GM19023 (cell line): ENCODE measurements around the gene APRT.
A peak's percentile ranks its signal among the peaks of the same experiment; 100 is the strongest.
"Not testable (repeated sequence)": the region's sequence is repeated elsewhere in the genome, so short reads cannot be mapped to it uniquely, and the experiment has no call there.

ENCODE experiments used
- ATAC-seq: cut with Tn5 transposase; IDR thresholded peaks from one replicate; pipeline ENCODE4 v1.9.1; 2021; ENCODE audit warnings: mild to moderate bottlenecking, moderate library complexity; ENCODE audit not compliant: unreplicated experiment

APRT gene

DNA sequence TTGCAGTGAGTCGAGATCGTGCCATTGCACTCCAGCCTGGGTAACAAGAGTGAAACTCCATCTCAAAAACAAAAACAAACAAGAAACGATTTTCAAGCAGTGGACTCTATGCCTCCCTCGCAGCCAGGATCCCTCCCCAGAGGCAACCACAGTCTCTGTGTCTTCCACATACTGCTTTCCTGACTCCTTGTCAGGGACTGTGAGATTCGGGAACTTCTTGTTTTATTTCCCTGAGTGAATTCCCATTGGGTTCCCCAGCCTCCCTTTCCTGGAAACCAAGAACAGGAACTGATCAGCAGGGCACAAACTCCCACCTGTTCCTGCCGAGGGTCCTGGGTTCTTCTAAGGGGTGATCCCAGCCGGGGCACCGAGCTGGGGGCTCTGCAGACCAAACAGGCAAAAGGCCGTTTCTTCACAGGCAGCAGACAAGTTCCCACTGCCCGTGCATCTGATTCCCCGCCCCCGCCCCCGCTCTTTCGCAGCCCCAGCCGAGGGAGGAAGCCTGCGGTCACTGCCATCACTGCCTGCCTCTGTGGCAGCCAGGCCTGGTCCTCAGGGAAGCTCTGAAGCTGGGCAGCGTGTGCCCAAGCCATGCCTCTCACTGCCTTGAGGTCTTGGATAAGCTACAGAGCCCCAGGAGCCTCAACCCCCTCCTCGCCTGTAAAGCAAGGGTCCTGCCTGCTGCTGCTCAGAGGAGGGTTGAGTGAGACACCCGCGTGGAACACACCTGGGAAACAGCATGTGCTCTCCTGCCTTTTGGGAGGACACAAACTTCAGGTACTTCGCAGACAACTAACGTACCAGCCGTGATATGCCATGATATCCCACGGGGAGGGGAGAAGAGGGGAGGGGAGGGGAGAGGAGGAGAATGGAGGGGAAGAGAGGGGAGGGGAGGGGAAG lies 21.2 kb downstream of the APRT start:
- no peak for ATAC-seq

DNA sequence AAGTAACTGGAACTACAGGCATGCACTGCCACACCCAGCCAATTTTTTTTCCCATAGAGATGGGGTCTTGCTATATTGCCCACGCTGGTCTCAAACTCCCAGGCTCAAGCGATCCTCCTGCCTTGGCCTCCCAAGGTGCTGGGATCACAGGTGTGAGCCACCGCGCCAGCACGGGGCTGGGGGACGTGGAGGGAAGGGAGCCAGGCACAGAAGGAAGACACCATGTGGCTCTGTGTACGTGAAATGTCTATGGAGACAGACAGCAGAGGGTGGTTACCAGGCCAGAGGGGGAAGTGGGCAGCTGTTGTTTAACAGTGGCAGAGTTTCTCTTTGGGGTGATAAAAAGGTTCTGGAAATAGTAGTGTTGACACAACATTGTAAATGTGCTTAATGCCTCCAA lies 22.1 kb downstream of the APRT start:
- ATAC-seq, result no peak

DNA sequence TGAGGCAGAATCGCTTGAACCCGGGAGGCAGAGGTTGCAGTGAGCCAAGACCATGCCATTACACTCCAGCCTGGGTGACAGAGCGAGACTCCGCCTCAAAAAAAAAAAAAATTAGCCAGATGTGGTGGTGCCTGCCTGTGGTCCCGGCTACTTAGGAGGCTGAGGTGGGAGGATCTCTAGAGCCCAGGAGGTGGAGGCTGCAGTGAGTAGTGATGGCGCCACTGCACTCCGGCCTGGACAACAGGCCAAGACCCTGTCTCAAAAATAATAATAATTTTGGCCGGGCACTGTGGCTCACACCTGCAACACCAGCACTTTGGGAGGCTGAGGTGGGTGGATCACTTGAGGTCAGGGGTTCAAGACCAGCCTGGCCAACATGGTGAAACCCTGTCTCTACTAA lies 23.0 kb downstream of the APRT start:
- ATAC-seq, result not testable (repeated sequence)

DNA sequence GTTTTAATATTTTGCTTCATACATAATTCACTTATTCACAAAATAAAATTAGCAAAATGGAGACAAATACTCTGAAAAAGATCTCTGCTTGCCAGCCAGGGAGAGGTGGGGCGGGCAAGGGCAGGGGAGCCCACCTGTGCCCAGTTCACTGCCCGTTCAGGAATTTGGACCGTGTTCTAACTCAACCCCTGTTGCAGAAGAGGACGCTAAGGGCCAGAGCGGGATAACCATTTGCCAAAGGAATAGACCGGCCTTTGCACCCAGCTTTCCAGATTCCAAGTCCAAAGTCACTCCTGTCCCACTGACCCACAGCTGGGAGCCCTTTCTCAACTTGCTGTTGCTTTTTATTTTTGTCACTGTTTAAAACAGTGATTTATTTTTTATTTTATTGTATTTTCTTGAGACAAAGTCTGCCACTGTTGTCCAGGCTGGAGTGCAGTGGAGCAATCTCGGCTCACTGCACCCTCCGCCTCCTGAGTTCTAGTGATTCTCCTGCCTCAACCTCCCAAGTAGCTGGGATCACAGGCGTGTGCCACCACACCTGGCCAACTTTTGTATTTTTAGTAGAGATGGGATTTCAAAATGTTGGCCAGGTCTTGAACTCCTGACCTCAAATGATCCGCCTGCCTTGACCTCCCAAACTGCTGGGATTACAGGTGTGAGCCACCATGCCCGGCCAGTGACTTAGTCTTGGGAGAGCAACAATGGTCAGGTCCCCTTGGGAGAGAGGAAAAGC lies 24.0 kb downstream of the APRT start:
- ATAC-seq, result no peak

DNA sequence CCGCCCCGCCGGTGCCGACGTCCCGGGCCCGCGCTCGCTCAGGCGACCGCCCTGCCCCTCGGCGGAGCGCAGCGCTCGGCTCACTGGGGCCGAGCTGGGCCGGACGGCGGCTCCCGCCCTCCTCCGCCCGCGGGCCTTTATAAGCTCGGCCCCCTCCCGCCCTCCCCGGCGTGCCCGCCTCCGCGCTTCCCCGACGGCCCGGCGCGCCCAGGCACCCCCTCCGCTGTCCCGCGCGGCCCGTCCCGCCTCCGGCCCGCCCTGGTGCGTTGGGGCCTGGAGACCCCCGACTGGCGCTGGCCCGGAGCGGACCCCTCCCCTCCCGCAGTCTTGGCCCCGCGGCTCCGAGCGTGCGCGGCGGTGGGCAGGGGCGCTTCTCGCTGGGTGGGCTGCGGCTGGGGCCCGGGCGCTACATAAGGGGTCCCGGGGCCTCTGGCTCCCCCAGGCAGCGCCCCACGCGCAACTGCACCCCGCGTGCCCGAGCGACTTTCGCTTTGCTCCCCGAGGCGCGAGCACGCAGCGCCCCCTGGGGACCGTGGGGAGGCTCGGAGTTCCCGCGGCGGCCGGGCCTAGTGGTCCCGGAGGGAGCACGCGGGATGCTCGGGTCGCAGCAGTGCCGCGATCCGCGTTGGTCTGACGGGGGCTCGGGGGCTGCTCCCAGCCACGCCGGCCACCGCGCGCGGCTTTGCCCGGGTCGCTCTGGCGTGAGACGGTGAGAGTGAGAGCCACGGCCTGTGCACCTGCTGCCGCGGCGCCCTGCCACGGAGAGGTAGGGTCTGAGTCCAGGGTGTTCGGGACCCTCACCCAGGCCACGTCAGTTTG lies 26.4 kb downstream of the APRT start, which contains the start of gene PIEZO1:
Gene PIEZO1, minus strand, starts transcription at position 115 of the 819 bp plus-strand sequence. CDS start 256 bp downstream, outside the sequence.
- no peak for ATAC-seq

DNA sequence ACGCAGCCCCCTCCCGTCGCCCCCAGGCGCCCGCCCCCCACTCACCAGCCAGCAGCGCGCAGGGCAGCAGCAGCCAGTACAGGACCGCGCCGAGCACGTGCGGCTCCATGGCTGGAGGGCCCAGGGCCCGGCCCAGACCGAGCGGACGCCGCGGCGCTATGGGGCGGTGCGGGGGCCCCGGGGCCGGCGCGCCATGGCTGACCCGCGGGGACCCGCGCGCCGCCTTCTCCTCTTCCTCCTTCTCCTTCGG lies 26.9 kb downstream of the APRT start:
- no peak for ATAC-seq

DNA sequence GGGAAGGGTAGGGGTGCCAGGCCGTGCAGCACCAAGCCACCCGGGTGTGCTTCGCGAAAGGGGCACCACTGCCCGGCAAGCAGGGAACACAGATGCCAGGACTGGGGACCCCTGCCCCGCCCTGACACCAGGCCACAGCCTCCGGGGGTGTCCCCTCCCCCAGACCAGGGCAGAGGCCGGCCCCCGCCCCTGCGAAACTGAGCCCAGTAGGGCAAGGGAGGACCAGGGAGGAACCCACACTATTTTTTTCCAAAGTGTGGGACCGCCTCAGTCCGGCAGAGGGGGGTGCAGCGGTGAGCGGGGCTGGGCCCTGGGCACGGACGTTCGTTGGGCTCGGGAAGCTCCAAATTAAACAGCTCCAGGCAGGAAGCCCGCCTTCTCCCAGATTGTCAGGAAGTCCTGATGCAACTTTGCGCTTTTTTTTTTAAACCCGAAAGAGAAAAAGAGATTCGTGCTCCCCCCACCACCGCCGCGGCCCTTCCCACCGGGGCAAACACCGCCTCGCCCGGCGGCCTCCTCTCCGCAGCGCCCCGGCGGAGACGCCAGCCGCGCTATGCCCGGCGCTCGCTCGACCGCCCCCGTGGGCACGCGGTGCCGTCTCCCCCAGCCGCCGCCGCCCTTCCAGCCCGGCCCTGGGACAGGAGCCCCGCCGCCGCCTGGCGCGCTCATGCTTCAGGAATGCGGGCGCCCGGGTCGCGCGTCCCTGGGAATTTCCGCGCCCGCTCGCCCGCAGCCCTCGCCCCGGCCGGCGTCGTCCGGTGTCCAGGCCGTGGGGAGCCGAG lies 27.5 kb downstream of the APRT start:
- no peak for ATAC-seq

DNA sequence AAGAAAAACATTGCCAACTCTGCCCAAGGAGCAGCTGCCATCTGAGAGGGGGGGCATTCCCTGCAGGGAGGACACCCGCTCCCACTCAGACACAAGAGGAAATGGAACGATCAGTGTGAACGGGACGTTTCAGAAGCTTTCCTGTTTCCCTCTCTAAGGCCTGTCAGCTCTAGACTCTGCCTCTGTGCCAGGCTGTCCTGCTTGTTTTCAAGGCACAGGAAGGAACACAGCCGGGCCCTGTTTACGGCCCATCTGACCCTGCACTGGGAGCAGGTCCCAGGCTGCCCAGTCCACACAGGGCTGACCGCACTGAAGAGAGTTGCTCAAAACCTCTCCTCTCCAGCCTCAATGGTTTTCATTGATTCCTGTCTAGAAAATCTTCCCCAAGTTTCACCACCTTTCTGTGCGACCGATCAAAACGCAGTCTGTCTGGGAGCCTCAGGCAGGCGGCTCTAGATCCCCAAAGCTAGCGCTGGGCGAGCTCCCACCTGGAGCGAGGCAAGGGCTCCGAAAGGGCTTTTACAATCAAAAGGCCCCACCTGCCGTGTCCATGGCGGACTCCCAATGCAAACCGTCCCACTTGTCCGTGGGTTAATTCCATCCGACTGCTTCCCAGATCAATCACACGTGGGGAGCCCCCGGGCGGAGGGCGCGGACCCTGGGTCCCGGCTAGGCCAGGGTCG lies 28.2 kb downstream of the APRT start:
- ATAC-seq, result no peak

DNA sequence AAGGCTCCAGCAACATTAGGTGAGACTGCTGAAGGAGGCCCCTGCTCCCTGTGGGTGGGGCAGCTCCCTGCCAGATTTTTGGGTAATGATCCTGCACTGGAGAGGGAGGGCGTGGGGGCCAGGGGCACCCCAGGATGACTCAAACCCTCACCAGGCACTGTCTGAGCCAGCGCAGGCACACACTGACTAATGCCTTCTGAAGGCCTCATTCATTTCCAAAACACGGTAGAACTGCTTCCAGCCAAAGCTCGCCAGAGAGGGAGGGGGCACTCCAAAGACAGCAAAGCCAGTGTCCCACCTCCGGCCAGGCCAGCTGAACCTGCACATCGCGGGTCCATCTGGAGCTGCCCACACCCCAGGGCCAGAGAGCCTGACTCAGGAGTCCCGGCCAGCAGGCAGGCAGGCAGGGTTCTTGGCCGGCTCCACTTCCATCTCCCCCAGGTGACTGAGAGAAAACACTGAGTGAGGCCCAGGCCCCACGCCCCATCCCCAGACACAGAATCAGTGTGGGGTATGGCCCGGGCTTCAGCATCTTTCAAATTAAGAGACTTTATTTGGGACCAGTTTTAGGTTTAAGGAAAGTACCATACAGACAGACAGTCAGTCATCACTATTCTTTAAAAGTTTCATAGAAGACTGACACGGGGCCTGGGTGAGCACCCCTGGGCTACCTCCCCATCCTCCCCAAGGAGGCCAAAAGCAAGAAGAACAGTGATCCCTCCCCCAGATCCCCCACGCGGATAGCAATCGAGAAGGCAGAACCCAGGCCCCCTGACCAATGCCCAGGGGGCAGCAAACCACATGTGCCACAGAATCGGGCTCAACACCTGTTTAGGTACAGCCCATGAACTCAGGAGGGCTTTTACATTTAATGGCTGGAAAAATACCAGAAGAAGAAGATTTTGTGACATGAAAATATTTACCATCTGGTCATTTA lies 29.0 kb downstream of the APRT start:
- ATAC-seq, result no peak

DNA sequence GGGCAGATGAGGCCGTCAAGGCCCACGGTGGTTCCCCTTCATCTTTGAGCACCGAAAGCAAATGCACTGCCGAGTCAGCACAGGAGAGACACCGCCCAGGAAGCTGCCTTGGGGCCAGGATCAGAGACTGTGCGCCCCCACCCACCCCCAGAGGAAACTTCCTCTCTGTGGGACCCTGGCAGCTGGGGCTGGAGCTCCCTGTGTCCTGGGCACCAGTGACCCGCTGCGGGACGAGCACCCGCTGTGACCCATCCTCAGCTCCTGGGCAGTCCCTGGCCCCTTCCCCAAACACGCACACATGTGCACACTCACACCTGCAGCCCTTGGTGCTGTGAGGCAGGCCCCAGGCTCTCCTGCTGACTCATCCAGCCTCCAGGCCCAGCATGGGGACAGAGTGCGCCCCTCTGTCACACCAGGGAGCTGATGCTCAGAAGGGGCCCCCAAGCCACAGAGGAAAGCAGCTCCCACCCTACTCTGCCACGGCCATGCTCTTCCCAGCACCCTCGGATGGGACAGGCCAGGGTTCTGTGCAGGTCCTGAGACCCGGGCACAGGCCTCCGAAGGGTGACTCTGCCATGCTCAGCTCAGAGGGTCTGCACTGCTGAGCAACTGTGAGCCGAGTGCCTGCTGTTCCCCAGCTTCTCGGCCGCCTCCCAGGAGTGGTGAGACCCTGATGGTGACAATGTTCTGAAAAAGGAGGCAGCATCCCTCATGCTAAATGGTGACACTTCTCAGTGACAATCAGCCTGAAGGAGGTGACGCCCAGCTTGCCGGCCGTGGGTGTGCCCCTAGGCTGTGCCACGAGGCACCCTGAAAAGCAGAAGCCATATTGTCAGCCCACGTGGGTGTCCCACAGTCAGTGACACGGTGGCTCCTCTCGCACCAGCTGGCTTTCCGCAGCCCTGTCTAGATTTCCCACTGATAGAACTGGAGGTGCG lies 30.3 kb downstream of the APRT start:
- ATAC-seq, result peak; percentile 41

DNA sequence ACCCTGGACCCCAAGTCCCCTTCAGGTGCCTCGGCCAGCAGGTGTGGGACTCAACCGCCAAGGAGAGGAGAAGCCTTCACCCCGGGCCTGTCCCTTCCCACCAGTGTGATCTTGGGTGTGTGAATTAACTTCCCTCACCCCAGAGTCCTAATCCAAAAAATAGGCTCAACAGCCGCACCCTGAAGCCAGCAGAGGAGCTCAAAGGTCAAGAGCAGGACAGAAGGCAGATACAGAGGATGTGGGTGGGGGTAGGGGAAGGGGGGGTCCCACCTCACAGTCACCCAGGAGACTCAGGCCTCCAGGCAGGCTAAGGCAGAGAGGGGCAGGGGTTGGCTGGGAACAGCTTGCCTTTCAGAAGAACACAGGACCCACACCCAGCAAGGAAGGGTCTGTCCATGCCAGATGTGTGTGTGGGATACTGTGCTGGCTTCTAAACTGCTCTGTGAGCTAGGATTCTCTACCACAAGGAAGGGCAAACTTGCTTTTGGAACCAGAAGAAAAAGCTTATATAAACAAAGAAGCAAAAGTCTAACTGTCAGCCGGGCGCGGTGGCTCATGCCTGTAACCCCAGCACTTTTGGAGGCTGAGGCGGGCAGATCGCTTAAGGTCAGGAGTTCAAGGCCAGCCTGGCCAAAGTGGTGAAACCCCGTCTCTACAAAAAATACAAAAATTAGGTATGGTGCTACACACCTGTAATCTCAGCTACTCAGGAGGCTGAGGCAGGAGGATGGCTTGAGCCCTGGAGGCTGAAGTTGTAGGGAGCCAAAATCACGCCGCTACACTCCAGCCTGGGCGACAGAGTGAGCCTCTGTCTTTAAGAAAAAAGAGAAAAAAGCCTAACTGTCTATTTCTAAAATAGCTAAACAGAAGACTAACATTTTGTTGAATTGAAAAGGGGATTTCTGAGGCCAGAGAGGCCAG lies 31.3 kb downstream of the APRT start:
- ATAC-seq, result no peak

DNA sequence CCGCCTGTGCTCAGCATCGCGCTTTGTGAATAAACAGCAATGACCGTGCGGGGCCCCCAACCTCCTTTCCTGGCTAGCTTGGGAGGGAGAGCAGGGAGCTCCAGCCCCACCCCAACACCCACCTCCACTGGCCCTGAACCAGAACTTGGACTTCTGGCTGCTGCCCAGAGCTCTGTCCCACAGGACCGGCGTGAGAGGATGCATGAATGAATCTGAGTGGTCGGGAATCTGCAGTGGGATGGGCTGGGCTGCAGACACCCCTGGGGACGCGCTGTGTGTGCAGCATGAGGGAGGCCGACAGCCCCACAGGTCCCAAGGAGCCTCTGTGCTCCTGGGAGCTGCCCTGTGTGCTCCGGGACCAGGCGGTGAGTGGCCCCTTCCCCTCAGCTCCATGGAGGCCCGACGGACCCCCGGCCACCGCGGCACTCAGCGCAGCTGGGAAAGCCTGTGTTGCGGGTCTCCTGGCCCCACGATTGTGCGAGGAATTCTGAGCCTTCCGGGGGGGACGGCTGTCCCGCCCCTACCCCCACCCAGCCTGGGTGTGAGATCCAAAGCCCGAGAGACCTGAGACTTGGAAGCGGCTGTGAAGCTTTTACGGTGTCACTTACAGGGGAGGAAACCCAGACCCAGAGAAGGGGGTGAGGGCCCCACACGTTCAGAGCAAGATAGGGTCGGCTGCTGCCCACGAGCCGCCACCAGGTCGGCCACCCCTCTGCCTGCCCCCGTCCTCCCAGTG lies 32.2 kb downstream of the APRT start:
- no peak for ATAC-seq

DNA sequence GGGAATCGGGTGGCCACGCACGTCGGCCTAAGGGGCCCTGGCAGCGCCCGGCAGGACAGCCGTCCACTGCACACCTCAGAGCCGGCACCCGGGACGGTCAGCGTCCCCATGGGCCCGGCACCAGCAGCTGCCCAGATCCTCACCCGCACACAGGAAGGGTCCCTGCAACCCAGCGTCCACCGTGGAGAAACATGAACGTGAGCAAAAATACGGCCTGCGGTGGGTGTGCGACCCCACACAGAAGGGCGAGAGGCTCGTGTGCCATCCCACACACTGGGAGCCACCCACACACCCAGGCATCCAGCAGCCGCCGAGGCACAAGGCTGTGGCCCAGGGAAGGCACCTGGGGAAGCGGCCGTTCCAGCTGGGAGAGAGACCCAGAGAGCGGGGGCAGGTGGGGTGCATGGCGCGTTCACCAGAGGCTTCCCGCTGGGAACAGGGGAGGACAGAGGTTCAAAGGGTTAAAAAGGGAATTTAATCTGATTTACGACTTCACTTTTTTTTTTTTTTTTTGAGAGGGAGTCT lies 33.1 kb downstream of the APRT start:
- no peak for ATAC-seq

DNA sequence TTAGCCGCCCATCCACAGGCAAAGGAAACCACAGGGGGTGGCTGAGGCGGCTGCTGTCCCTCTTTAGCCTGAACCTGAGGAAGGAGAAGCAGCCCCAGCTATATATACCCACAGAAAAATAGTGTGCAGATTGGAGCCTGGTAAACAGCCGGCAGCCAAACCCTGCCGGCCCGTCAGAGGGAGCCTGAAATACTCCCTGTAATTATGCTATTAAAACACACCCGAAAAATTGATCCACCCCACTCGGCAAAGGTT lies 33.5 kb downstream of the APRT start:
- no peak for ATAC-seq

DNA sequence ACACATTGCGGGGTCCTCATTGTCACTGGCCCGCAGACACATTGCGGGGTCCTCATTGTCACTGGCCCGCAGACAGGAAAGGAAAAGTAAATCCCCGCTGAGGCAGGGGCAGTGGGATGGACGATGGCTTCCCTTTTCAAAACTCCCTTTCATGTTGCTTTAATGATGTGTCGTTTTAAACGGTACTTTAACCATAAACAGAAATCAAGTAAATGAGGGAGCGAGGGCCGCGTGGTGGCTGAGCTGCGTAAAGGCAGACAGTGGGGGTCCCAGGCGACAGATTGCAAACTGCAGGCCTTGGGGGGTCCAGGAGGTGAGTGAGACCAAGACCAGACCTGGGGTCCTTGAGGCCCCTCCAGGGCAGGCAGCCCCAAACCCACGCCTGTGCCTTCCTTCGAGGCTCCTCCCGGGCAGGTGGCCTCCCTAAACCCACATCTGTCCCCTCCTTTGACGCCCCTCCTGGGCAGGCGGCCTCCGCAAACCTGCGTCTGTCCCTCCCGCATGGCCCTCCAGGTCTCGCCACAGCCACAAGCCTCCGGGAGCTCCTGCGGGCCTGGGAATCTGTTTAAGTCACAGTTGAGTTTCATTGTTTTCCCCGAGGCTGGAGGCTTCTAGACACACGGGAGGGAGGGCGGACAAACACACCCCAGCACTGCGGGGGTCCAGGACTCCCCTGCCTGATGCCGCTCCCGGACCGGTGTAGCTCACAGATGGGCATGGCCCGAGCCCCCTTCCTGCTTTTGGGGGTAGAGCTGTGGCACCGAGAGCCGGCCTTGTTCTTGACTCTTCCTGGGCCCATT lies 34.1 kb downstream of the APRT start:
- no peak for ATAC-seq

DNA sequence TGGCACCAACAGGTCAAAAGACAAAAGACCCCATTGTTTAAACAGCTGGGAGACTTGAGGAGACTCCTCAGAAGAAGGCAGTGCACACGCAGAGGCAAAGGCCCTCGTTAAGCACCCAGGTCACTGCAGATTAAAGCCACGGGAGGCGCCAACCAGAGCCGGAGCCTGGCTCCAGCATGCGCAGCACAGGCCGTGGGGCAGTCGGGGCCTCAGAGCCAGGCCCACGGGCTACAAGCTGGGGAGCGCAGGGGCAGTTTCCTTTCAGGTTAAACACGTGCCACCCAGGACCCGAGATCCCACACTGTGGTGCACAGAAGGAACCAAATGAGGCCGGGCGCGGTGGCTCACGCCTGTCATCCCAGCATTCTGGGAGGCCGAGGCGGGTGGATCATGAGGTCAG lies 35.9 kb downstream of the APRT start:
- no peak for ATAC-seq
